ENCODE measurements around the gene DNAH17. TPM values are rescaled to one million over a fixed set of nuclear protein-coding genes. Genes with fewer than 3 reads are reported as not detected.

Gene DNAH17
- total RNA-seq, 5 donors from 2014 or later (not counting 1 experiment from before 2014, with no cell fraction given), result 0.33 to 1.2 (median 1.1) TPM

DNA sequence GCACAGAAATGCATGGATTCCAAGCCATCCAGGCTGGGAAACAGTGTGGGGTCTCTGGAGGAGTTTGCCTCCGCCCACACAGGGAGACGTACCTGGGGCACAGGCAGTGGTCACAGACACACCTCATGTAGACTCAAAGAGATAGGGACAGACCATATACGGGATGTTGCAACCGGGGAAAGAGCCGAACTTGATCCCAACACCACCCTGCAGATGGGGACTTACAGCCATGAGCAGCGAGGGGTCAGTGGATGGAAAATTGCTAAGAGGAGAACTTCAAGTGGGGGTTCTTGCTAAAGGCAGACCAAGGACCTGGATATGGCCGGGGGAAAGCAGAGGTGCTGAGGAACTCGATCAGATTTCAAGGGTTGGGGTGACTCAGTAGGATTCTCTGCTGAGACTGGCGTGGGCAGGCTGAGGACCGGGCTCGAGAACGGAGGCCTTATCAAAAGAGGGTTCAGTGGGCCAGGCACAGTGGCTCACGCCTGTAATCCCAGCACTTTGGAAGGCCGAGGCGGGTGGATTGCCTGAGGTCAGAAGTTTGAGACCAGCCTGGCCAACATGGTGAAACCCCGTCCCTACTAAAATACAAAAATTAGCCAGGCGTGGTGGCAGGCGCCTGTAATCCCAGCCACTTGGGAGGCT, 12.0 kb upstream of the DNAH17 start:
- POLR2A ChIA-PET, result no interaction called here
- Histone ChIP-seq H3K27ac (ENCODE audit: low read length) (no peak overlapping the region), H3K9me3 (no peaks in the 10 kb centered on the region), H3K4me1 (ENCODE audit: control insufficient read depth in 1 of 2, extremely low read depth in 1 of 2, insufficient read depth in 2 of 2, low read length in 2 of 2) (peaks cover 0 to 9% of the 10 kb centered on the region in 2 experiments), H3K27me3 (replicated peaks in 1 of 2; ENCODE audit: control insufficient read depth in 2 of 2, extremely low read depth in 1 of 2, insufficient read depth in 2 of 2, low read length in 1 of 2) (peaks cover 0 to 33% of the 10 kb centered on the region in 2 experiments), H3K36me3 (ENCODE audit: control insufficient read depth in 2 of 2, extremely low read depth in 1 of 2, insufficient read depth in 1 of 2, low read length in 1 of 2) (no peaks in the 10 kb centered on the region), H3K4me3 (ENCODE audit: control insufficient read depth in 1 of 2, extremely low read depth in 1 of 2, low read length in 1 of 2) (no peak overlapping the region)
- no peaks in the 10 kb centered on the region for H3K9me3 Mint-ChIP-seq
- DNase-seq (no peak), ATAC-seq (replicated peaks in 1 of 4) (no peak)
- no peak overlapping the region for H3K4me3 Mint-ChIP-seq
- peaks cover 6 to 8% (median 7%) of the 10 kb centered on the region in 3 donors for H3K4me1 Mint-ChIP-seq
- H3K36me3 Mint-ChIP-seq, result no peaks in the 10 kb centered on the region
- CTCF ChIA-PET, result no interaction called here
- peaks cover 0 to 12% of the 10 kb centered on the region in 2 donors for H3K27me3 Mint-ChIP-seq
- WGBS (ENCODE audit: insufficient coverage), result 85% methylated on average over 12 of the region's 18 CpGs
- no peak overlapping the region for H3K27ac Mint-ChIP-seq

DNA sequence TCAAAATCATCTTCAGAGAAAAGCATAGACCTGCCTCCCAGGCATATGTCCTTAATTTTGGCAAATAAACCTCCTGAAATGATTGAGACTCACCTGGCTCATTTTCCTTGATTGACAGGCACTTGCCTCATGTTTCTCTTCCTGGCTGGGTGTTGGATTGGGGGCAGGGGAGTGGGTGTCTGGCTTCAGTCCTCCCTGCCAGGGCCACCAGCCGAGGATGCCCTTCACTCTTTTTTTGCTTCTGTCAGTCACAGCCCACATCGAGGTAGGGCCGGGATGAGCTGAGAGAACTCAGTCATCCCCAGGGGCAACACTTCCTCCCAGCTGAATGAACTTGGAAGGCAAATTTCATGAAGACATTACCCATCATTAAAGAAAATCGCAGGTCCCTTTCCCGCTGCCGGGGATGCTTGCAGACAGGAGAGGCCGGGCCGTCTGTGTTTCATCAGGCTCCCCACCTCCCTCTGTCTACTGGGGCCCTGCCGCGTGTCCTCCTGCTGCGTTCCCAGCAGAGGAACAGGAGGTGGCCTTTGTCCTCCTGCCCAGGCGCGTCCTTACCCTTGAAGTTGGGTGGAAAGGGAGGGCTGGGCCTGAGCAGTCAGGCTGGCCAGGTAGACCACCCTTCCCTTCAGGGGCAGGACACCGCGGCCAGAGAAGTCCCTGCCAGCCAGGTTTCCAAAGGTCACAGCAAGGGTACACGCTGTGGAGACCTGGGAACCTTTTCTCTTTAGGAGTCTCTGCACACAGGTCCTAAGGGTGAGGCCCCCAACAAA, 11.2 kb upstream of the DNAH17 start:
- POLR2A ChIA-PET, result no interaction called here
- CTCF ChIA-PET, result no interaction called here

DNA sequence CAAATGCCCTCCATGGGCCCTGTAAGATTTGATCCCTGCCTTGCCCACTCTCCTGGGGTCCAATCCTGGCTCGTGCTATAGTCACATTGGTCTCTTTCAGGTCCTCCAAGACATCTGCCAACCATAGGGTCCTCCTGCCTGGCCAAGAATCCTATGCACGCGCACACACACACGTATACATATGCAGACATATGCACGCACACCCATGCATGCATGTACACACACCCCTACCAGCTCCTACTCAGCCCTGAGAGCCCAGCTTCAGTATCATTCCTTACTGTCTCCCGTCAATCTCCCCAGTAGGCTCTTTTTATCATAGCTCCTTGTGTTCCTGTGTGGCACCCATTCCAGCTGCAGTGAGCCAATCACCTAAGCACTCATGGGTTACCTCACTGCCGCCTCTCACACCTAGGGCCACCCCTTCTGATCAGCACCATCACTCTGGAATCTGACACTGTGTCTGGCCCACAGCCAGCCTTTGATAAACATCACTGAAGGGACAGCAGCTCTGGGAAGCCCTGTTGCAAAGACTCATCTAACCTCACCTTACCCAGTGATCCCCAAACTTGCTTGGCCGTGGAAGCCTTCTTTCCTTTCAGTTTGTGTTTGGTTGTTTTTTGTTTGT, 7.9 kb upstream of the DNAH17 start:
- H3K4me3 ChIP-seq (ENCODE audit: control insufficient read depth in 1 of 2, extremely low read depth in 1 of 2, low read length in 1 of 2), result no peak overlapping the region
- WGBS (ENCODE audit: insufficient coverage), result 89% methylated on average over 6 of the region's 8 CpGs
- no peaks in the 10 kb centered on the region for H3K4me1 Mint-ChIP-seq
- ChIA-PET POLR2A (no interaction called here), CTCF (interaction anchor here in 1 of 2 donors (0.6 kb wide), 1 partner anchor 127 kb away, joined by 3 read pairs; no protein-coding TSS in a partner anchor)
- H3K27me3 ChIP-seq (replicated peaks in 1 of 2; ENCODE audit: control insufficient read depth in 2 of 2, extremely low read depth in 1 of 2, insufficient read depth in 2 of 2, low read length in 1 of 2), result peaks cover 0 to 21% of the 10 kb centered on the region in 2 experiments
- no peaks in the 10 kb centered on the region for H3K9me3 Mint-ChIP-seq
- peaks cover 0 to 12% of the 10 kb centered on the region in 2 donors for H3K27me3 Mint-ChIP-seq
- H3K4me1 ChIP-seq (ENCODE audit: control insufficient read depth in 1 of 2, extremely low read depth in 1 of 2, insufficient read depth in 2 of 2, low read length in 2 of 2), result no peaks in the 10 kb centered on the region
- H3K36me3 Mint-ChIP-seq, result no peaks in the 10 kb centered on the region
- ATAC-seq (replicated peaks in 1 of 4) (no peak), DNase-seq (no peak)
- H3K4me3 Mint-ChIP-seq, result no peak overlapping the region
- no peak overlapping the region for H3K27ac Mint-ChIP-seq
- no peaks in the 10 kb centered on the region for H3K9me3 ChIP-seq
- no peaks in the 10 kb centered on the region for H3K36me3 ChIP-seq (ENCODE audit: control insufficient read depth in 2 of 2, extremely low read depth in 1 of 2, insufficient read depth in 1 of 2, low read length in 1 of 2)
- H3K27ac ChIP-seq (ENCODE audit: low read length), result no peak overlapping the region

More for the DNA sequence above, 11.2 kb upstream of the DNAH17 start:
- no peak for ATAC-seq (replicated peaks in 1 of 4)
- no peak overlapping the region for H3K4me3 ChIP-seq (ENCODE audit: control insufficient read depth in 1 of 2, extremely low read depth in 1 of 2, low read length in 1 of 2)
- Mint-ChIP-seq H3K9me3 (no peaks in the 10 kb centered on the region), H3K36me3 (no peaks in the 10 kb centered on the region), H3K27me3 (peaks cover 0 to 15% of the 10 kb centered on the region in 2 donors), H3K4me3 (no peak overlapping the region), H3K4me1 (peaks cover 6 to 8% (median 7%) of the 10 kb centered on the region in 3 donors), H3K27ac (no peak overlapping the region)
- H3K9me3 ChIP-seq, result no peaks in the 10 kb centered on the region
- WGBS (ENCODE audit: insufficient coverage), result 88% methylated on average over 3 of the region's 16 CpGs
- H3K36me3 ChIP-seq (ENCODE audit: control insufficient read depth in 2 of 2, extremely low read depth in 1 of 2, insufficient read depth in 1 of 2, low read length in 1 of 2), result no peaks in the 10 kb centered on the region
- peaks cover 0 to 33% of the 10 kb centered on the region in 2 experiments for H3K27me3 ChIP-seq (replicated peaks in 1 of 2; ENCODE audit: control insufficient read depth in 2 of 2, extremely low read depth in 1 of 2, insufficient read depth in 2 of 2, low read length in 1 of 2)
- DNase-seq, result no peak
- peaks cover 0 to 9% of the 10 kb centered on the region in 2 experiments for H3K4me1 ChIP-seq (ENCODE audit: control insufficient read depth in 1 of 2, extremely low read depth in 1 of 2, insufficient read depth in 2 of 2, low read length in 2 of 2)
- H3K27ac ChIP-seq (ENCODE audit: low read length), result no peak overlapping the region

DNA sequence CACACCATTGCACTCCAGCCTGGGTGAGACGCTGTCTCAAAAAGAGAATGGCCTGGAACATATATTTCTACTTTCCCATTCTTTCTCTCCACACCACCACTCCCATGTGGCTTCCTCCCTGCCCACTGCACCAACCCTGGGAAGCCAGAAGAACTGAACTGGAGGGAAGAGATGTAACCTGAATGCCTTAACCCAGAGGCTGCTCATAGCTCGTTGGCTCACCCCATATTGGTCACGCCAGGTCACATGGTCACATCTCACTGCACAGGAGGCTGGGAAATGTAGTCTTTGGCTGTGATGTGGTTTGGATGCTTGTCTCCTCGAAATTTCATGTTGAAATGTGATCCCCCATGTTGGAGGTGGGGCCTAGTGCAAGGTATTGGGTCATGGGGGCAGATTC, 5.9 kb upstream of the DNAH17 start:
- Histone ChIP-seq H3K4me3 (ENCODE audit: control insufficient read depth in 1 of 2, extremely low read depth in 1 of 2, low read length in 1 of 2) (no peak overlapping the region), H3K27ac (ENCODE audit: low read length) (no peak overlapping the region), H3K9me3 (no peaks in the 10 kb centered on the region), H3K4me1 (ENCODE audit: control insufficient read depth in 1 of 2, extremely low read depth in 1 of 2, insufficient read depth in 2 of 2, low read length in 2 of 2) (no peaks in the 10 kb centered on the region), H3K27me3 (replicated peaks in 1 of 2; ENCODE audit: control insufficient read depth in 2 of 2, extremely low read depth in 1 of 2, insufficient read depth in 2 of 2, low read length in 1 of 2) (peaks cover 0 to 13% of the 10 kb centered on the region in 2 experiments), H3K36me3 (ENCODE audit: control insufficient read depth in 2 of 2, extremely low read depth in 1 of 2, insufficient read depth in 1 of 2, low read length in 1 of 2) (no peaks in the 10 kb centered on the region)
- H3K36me3 Mint-ChIP-seq, result no peaks in the 10 kb centered on the region
- no peaks in the 10 kb centered on the region for H3K9me3 Mint-ChIP-seq
- ChIA-PET CTCF (no interaction called here), POLR2A (interaction anchor here in 1 of 2 donors (0.6 kb wide), 1 partner anchor 11 kb away, joined by 14 read pairs; no protein-coding TSS in a partner anchor)
- no peak overlapping the region for H3K27ac Mint-ChIP-seq
- 31% methylated on average over 3 of the region's 4 CpGs for WGBS (ENCODE audit: insufficient coverage)
- ATAC-seq (replicated peaks in 1 of 4), result no peak
- peak in 1 of 35 experiments; percentile 11 for DNase-seq
- H3K4me3 Mint-ChIP-seq, result no peak overlapping the region
- H3K27me3 Mint-ChIP-seq, result peaks cover 0 to 12% of the 10 kb centered on the region in 2 donors
- no peaks in the 10 kb centered on the region for H3K4me1 Mint-ChIP-seq

DNA sequence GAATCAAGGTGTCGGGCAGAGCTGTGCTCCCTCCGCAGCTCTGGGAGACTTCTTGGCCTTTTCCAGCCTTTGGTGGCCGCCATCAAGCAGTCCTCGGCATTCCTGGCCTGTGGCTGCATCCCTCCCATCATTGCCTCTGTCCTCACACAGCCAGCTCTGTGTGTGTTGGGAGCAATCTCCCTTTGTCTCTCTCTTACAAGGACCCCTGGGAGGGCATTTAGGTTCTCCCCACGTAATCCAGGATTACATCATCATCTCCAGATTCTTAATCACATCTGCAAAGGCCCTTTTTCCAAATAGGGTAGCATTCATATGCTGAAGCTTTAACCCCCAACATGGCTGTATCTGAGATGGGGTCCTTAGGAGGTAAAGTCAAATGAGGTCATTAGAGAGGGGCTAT, 4.1 kb upstream of the DNAH17 start:
- H3K4me1 Mint-ChIP-seq, result no peaks in the 10 kb centered on the region
- Histone ChIP-seq H3K9me3 (no peaks in the 10 kb centered on the region), H3K27me3 (replicated peaks in 1 of 2; ENCODE audit: control insufficient read depth in 2 of 2, extremely low read depth in 1 of 2, insufficient read depth in 2 of 2, low read length in 1 of 2) (peaks cover 0 to 15% of the 10 kb centered on the region in 2 experiments), H3K4me3 (ENCODE audit: control insufficient read depth in 1 of 2, extremely low read depth in 1 of 2, low read length in 1 of 2) (no peak overlapping the region), H3K4me1 (ENCODE audit: control insufficient read depth in 1 of 2, extremely low read depth in 1 of 2, insufficient read depth in 2 of 2, low read length in 2 of 2) (no peaks in the 10 kb centered on the region), H3K36me3 (ENCODE audit: control insufficient read depth in 2 of 2, extremely low read depth in 1 of 2, insufficient read depth in 1 of 2, low read length in 1 of 2) (no peaks in the 10 kb centered on the region), H3K27ac (ENCODE audit: low read length) (no peak overlapping the region)
- POLR2A ChIA-PET, result no interaction called here
- CTCF ChIA-PET, result no interaction called here
- ATAC-seq (replicated peaks in 1 of 4) (no peak), DNase-seq (no peak)
- no peak overlapping the region for H3K27ac Mint-ChIP-seq
- H3K36me3 Mint-ChIP-seq, result no peaks in the 10 kb centered on the region
- H3K9me3 Mint-ChIP-seq, result no peaks in the 10 kb centered on the region
- peaks cover 0 to 12% of the 10 kb centered on the region in 2 donors for H3K27me3 Mint-ChIP-seq
- no peak overlapping the region for H3K4me3 Mint-ChIP-seq
- WGBS (ENCODE audit: insufficient coverage), result 67% methylated on average over 1 of the region's 5 CpGs

DNA sequence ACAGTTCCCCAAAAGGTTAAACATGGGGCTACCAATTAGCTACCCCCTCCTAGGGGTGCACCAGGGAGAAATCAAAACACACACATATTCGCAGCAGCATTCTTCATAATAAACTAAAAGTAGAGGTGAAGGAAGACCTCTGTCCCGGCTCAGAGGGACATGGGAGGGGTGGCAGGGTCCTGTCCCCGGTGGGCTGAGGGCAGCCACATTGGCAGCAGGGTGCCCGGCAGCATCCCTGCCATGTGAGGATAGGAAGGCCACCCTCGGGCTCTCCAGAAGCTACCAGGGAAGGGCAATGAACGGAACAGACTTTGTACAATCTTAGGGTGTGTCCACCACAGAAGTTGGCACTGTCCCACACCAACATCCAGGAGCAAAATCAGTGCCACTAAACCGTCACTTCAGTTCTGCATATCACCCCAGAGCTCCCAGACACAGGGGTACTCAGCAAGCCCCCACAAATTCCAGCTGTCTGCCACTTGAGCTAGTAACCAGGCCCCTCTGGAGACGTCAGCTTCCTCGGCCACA, 3.1 kb upstream of the DNAH17 start:
- no peaks in the 10 kb centered on the region for H3K4me1 ChIP-seq (ENCODE audit: control insufficient read depth in 1 of 2, extremely low read depth in 1 of 2, insufficient read depth in 2 of 2, low read length in 2 of 2)
- no peak overlapping the region for H3K27ac ChIP-seq (ENCODE audit: low read length)
- no peak overlapping the region for H3K4me3 ChIP-seq (ENCODE audit: control insufficient read depth in 1 of 2, extremely low read depth in 1 of 2, low read length in 1 of 2)
- no peak overlapping the region for H3K27ac Mint-ChIP-seq
- no peaks in the 10 kb centered on the region for H3K9me3 ChIP-seq
- H3K9me3 Mint-ChIP-seq, result no peaks in the 10 kb centered on the region
- H3K4me3 Mint-ChIP-seq, result no peak overlapping the region
- ATAC-seq (replicated peaks in 1 of 4) (no peak), DNase-seq (no peak)
- H3K36me3 ChIP-seq (ENCODE audit: control insufficient read depth in 2 of 2, extremely low read depth in 1 of 2, insufficient read depth in 1 of 2, low read length in 1 of 2), result no peaks in the 10 kb centered on the region
- peaks cover 0 to 7% of the 10 kb centered on the region in 2 donors for H3K27me3 Mint-ChIP-seq
- no peaks in the 10 kb centered on the region for H3K36me3 Mint-ChIP-seq
- POLR2A ChIA-PET, result no interaction called here
- CTCF ChIA-PET, result interaction anchor here in 1 of 2 donors (0.5 kb wide), 1 partner anchor 844 kb away, joined by 3 read pairs; no protein-coding TSS in a partner anchor
- H3K4me1 Mint-ChIP-seq, result no peaks in the 10 kb centered on the region
- H3K27me3 ChIP-seq (replicated peaks in 1 of 2; ENCODE audit: control insufficient read depth in 2 of 2, extremely low read depth in 1 of 2, insufficient read depth in 2 of 2, low read length in 1 of 2), result peaks cover 0 to 16% of the 10 kb centered on the region in 2 experiments
- 46% methylated on average over 7 of the region's 9 CpGs for WGBS (ENCODE audit: insufficient coverage)

All from T-cell (primary cell).